Stimulated activated CD8-positive, alpha-beta memory T cell treated with anti-CD3 and anti-CD28 coated beads, Interleukin-2, amount 100 ng/mL, for 1 hour (primary cell): ENCODE data around the gene SLTM.
"Not testable (repeated sequence)": the region's sequence is repeated elsewhere in the genome, so short reads cannot be mapped to it uniquely, and the experiment has no call there.

Source experiments
- DNase-seq, 2 donors: peaks; one replicate each; pipeline ENCODE4 v3.0.0-alpha.2; 2020; ENCODE audit warnings: low read depth in 2 of 2

Gene SLTM

DNA sequence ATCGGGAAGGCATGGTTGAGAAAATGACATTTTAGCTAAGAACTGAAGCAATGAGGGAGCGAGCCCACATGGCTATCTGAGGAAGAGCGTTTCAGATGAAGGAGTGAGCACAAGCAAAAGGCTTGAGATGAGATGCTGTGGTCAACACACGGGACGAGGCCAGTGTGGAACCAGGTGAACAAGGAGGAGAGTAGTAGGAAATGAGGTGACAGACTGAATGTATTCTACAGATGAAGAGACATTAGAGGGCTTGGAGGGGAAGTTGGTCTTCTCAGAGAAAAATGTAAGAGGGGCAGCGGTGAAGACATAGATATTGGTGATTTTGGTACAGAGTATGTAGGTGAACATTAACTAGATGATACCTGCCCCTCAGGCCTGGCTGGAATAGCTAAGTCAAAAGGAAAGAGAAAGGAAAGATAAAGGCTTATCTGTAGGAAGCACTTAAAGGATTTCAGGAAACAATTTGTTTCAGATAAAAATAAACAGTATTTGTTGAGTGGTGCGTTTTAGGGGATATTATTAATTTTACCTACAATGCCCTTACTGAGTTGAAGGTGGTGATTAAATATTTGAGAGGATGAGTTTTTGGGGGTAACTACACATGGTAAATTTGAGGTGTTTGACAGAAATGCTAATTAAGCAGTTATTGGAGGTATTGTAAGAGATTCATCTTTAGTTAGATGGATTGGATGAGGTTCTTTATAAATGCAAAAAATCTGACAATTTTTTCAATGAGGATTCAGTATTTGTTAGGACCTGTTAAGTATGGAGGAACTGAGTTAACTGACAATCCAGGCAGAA lies 57.0 kb downstream of the SLTM start:
- DNase-seq, result no peak

DNA sequence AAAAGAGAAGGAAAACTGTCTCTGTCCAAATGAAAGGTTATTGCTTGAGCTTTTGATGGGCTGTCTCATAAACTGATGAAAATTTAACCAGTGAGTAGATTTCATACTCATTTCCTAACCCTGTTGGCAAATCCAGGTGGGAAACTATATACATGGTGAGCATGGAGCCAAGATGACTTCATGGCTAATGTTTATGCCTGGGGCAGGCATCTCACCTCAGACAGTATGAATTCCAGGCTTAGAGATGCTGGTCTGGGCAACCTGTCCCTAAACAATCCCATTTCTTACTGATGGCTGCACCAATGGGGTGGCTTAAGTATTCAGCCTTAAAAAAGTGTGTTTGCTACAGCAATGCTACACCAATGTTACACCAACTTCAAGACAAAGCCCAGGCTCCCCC lies 58.1 kb downstream of the SLTM start:
- no peak for DNase-seq

- DNase-seq, result no peak
Measured at GRCh38 chr15:58873267-58873666, 60.2 kb downstream of the SLTM start.

DNA sequence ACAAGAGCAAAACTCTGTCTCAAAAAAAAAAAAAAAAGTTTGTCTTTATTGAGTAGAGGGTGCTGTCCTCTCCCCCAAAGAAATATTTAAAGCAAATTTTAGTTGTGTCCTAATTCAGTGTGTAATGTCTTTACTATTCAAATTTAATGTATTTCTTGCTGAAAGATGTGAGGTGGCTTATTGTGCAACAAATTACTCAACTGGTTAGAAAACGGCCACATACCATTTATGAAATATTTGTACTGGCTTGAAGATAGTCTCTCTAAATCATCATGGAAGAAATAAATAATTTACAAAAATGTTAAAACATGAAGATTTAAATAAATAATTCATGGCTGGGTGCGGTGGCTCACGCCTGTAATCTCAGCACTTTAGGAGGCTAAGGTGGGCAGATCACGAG lies 63.0 kb downstream of the SLTM start:
- no peak for DNase-seq

GRCh38 chr15:58867926-58868325 lies 65.6 kb downstream of the SLTM start:
- no peak for DNase-seq

DNA sequence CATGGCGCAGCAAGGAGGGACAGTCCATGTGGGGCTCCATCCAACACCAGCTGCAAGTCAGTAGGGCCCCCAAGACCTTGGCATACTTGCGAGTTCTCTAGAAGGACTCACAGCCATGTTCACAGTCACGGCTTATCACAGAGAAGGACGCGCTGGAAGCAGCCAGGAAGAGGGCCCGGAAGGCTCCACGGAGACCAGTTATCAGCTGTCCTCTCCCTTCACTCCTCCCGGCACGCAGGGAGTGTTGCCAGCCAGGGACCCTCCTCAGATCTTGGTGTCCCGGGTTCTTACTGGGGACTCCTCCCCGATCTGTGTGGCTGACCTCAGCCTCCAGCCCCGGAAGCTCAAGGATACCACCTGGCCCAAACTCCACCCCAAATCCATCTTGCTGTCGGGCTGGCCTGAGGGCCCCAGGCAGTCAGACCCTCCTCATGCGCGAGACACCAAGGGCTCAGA lies 68.0 kb downstream of the SLTM start:
- no peak for DNase-seq

- no peak for DNase-seq
Measured at GRCh38 chr15:58864602-58865424, 68.7 kb downstream of the SLTM start.

- no peak for DNase-seq
Measured at GRCh38 chr15:58862326-58862725, 71.2 kb downstream of the SLTM start.

GRCh38 chr15:58856621-58857020 lies 76.9 kb downstream of the SLTM start:
- not testable (repeated sequence) for DNase-seq

DNA sequence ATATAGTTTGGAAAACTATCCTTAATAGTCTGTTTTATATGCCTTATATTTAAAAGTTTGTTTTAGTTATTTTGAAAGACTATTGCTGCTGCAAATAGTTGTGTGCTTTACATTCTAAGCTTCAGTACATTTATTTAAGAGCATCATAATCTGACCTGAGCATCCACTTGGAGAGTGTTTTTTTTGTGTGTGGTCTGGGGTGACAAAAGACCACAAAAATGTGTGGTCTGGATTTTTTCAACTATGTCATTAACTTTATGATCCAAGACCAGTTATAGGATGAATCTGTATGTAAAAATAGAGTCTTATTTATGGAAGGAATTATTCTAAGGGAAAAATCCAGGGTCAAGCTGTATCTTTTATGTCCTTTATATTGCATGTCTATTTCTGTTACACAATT lies 77.4 kb downstream of the SLTM start:
- no peak for DNase-seq

- DNase-seq, result no peak
Measured at GRCh38 chr15:58854593-58854992, 78.9 kb downstream of the SLTM start.

- no peak for DNase-seq
Measured at GRCh38 chr15:58852347-58852746, 81.1 kb downstream of the SLTM start.

DNA sequence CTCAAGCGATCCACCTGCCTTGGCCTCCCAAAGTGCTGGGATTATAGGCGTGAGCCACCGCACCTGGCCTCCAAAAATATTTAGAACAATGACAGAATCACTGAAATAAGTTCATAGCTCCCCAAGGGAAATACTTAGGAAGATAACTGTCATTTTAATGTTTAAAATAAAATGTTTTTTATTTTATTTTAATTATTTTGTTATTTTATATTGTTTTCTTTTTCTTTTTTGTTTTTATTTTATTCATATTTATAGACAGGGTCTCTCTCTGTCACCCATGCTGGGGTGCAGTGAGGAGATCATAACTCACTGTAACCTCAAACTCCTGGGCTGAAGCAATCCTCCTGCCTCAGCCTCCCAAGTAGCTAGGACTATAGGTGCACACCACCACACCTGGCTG lies 82.3 kb downstream of the SLTM start:
- not testable (repeated sequence) for DNase-seq

DNA sequence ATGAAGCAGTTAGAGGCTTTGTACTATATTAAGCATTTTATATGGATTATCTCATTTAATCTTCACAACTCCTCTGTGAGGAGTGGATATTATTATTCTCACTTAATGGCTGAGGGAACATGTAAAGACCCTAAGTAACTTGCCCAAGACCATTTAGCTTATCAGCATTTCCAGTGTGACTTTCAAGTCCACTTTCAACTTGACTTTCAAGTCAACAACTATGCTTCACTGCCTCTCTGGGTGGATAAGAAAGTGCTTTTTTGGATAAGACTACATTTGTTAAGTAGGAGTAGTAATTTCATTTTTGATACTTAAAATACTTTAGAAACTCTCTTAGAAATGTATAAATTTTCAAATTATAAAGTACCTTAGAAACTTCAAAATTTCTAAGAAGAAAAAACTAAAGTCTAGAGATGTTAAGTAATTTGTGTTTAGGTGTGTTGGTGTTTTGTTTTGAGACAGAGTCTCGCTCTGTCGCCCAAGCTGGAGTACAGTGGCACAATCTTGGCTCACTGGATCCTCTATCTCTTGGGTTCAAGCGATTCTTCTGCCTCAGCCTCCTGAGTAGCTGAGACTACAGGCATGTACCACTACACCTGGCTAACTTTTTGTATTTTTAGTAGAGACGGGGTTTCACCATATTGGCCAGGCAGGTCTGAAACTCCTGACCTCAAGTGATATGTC lies 90.6 kb downstream of the SLTM start:
- no peak for DNase-seq

- no peak for DNase-seq
Measured at GRCh38 chr15:58840048-58840447, 93.4 kb downstream of the SLTM start.

DNA sequence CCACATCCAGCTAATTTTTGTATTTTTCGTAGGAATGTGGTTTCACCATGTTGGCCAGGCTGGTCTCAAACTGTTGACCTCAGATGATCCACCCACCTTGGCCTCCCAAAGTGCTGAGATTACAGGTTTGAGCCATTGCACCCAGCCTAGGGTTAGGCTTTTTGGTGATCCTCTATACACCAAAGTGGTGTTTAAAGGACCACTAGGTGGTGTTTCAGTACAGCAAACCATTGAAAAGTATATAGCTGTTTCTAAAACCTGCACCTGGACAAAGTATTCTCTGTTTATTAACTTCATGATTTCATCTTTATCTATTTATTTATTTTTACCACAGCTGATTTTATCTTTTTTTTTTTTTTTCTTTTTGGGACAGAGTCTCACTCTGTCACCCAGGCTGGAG lies 94.0 kb downstream of the SLTM start:
- no peak for DNase-seq

DNA sequence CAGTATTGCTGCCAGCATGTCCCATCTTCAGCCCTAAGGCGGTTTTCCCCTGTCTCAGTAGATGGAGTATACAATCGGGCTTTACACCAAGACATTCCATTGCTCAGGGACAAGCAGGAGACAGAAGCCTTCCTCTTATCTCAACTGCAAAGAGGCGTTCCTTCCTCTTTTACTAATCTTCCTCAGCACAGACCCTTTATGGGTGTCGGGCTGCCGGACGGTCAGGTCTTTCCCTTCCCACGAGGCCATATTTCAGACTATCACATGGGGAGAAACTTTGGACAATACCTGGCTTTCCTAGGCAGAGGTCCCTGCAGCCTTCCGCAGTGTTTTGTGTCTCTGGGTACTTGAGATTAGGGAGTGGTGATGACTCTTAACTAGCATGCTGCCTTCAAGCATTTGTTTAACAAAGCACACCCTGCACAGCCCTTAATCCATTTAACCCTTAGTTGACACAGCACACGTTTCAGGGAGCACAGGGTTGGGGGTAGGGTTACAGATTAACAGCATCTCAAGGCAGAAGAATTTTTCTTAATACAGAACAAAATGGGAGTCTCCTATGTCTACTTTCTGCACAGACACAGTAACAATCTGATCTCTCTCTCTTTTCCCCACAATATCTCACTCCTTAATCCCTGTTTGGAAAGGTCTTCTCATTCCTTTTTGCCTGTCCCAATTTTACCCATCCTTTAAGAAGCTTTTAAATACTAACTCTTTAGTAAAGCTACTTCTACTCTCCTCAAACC lies 99.6 kb downstream of the SLTM start:
- DNase-seq, result not testable (repeated sequence)

DNA sequence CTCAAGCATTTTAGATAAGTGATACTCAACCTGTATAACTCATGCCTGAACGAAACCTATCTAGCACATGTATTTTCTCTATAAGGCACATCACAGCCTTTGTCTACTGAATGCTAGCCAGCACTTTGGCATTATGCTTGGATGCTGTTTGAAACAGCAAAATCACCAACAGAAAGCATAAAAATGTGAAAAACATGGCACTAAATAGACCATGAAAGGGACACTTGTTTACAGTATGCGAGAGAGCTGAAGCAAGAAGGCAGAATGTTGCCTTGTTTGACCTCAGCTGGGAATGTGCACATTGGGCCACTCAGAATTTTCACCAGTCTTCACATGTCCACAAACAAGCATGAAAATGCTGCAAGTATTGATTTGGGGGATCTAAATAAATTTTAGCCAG lies 102.9 kb downstream of the SLTM start:
- no peak for DNase-seq
